Parathyroid adenoma (tissue), 2 donors: ENCODE results near the gene SPATA25.

Experiments
- H2AFZ ChIP-seq: fragments of 300-600 bp; sonication (generic); one replicate; pipeline ENCODE4 v1.7.0; 2017; ENCODE audit warnings: antibody characterized with exemption, mild to moderate bottlenecking
- H3K27ac ChIP-seq: fragments of 300-600 bp; sonication (generic); one replicate; pipeline ENCODE4 v1.7.0; 2017
- H3K27me3 ChIP-seq: fragments of 300-600 bp; sonication (generic); one replicate; pipeline ENCODE4 v1.7.0; 2017; ENCODE audit warnings: low read length; ENCODE audit not compliant: control insufficient read depth, insufficient read depth
- H3K36me3 ChIP-seq: fragments of 300-600 bp; sonication (generic); one replicate; pipeline ENCODE4 v1.7.0; 2017; ENCODE audit warnings: low read length; ENCODE audit not compliant: control insufficient read depth, insufficient read depth
- H3K4me1 ChIP-seq: fragments of 300-600 bp; sonication (generic); one replicate; pipeline ENCODE4 v1.7.0; 2017; ENCODE audit warnings: control low read depth
- H3K4me2 ChIP-seq: fragments of 300-600 bp; sonication (generic); one replicate; pipeline ENCODE4 v1.7.0; 2017; ENCODE audit warnings: low read length
- H3K4me3 ChIP-seq: fragments of 300-600 bp; sonication (generic); one replicate; pipeline ENCODE4 v1.7.0; 2017; ENCODE audit warnings: low read depth, low read length
- H3K79me2 ChIP-seq: fragments of 300-600 bp; sonication (generic); one replicate; pipeline ENCODE4 v1.7.0; 2017; ENCODE audit warnings: control low read depth
- H3K9ac ChIP-seq: fragments of 300-600 bp; sonication (generic); one replicate; pipeline ENCODE4 v1.7.0; 2017; ENCODE audit warnings: mild to moderate bottlenecking
- H3K9me3 ChIP-seq: fragments of 300-600 bp; sonication (generic); one replicate; pipeline ENCODE4 v1.7.0; 2017; ENCODE audit warnings: low read length; ENCODE audit not compliant: control insufficient read depth
- TF ChIP-seq, protein P1 (sequence below): fragments of 300-600 bp; sonication (generic); IDR thresholded peaks from one replicate; pipeline ENCODE4 v1.7.0; 2017; ENCODE audit warnings: antibody characterized with exemption, mild to moderate bottlenecking
- donor health status: primary hyperparathyroidism.

The SPATA25 gene

DNA sequence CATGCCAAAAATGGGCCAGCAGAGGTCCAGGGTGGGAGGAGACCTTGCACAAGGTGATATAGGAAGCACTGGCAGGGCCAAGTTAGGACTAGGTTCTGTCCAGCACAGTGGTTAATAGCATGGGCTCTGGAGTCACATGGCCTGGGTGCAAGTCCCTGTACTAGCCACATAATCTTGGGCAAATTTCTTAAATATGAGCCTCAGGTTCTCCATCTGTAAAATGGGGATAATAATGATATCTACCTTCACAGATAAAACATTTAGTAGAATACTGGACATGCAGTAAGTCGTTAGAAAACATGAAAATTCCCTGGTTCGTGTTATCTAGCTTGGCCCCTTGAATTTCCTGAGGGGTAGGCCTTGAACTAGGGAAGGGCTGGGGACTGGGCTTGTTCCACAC is 9.9 kb upstream of the SPATA25 start:
- Histone ChIP-seq H3K9me3 (no peaks in the 10 kb centered on the region), H3K4me1 (no peaks in the 10 kb centered on the region), H3K79me2 (no peaks in the 10 kb centered on the region), H3K27me3 (no peaks in the 10 kb centered on the region), H2AFZ (no peak overlapping the region), H3K4me2 (no peak overlapping the region), H3K9ac (no peak overlapping the region), H3K27ac (no peak overlapping the region), H3K4me3 (no peak overlapping the region), H3K36me3 (no peaks in the 10 kb centered on the region)
- TF ChIP-seq, protein P1, sequence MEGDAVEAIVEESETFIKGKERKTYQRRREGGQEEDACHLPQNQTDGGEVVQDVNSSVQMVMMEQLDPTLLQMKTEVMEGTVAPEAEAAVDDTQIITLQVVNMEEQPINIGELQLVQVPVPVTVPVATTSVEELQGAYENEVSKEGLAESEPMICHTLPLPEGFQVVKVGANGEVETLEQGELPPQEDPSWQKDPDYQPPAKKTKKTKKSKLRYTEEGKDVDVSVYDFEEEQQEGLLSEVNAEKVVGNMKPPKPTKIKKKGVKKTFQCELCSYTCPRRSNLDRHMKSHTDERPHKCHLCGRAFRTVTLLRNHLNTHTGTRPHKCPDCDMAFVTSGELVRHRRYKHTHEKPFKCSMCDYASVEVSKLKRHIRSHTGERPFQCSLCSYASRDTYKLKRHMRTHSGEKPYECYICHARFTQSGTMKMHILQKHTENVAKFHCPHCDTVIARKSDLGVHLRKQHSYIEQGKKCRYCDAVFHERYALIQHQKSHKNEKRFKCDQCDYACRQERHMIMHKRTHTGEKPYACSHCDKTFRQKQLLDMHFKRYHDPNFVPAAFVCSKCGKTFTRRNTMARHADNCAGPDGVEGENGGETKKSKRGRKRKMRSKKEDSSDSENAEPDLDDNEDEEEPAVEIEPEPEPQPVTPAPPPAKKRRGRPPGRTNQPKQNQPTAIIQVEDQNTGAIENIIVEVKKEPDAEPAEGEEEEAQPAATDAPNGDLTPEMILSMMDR = no peak

DNA sequence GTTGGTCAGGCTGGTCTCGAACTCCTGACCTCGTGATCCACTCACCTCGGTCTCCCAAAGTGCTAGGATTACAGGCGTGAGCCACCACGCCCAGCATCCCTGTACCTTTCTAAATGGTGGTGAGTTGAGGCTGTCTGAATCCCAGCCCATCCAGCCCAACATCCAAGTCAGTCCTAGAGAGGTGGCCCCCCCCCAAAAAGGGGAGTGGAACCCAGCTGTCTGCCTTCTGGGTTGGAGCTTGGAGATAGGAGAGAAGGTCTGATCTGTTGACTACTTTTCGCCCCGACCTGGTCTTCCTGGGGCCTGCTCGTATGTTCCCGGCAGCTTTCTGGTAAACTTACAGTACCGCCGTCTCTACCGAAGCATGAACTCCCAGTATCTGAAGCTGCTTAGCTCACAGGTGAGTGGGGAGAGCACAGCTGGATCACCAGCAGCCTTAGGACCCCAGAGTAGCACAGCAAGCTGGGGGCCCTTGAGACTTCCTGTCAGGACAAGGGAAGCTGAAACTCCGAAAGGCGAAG is 9.3 kb upstream of the SPATA25 start:
- Histone ChIP-seq H3K27me3 (no peaks in the 10 kb centered on the region), H3K27ac (no peak overlapping the region), H3K9me3 (no peaks in the 10 kb centered on the region), H3K9ac (no peak overlapping the region), H3K4me1 (peaks cover 1% of the 10 kb centered on the region), H3K4me3 (no peak overlapping the region), H3K79me2 (no peaks in the 10 kb centered on the region), H3K4me2 (no peak overlapping the region), H3K36me3 (no peaks in the 10 kb centered on the region), H2AFZ (no peak overlapping the region)
- TF ChIP-seq, protein P1 = no peak

DNA sequence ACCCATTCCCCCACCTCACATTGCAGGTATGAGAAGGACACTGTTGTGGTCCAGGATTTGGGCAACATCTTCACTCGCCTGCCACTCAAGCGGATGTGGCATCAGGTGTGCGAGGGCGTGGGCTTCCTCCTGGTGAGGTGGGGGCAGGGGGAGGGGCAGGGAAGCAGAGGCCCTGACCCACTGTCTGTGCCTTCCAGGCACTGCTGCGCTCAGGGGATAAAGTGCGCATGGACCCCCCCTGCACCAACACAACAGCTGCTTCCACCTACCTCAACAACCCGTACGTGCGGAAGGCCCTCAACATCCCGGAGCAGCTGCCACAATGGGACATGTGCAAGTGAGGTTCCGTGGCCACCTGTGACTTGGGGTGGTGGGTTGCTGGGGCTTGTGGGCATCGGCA is 7.4 kb upstream of the SPATA25 start:
- H3K4me3 ChIP-seq = no peak overlapping the region
- TF ChIP-seq, protein P1 = no peak
- H3K9ac ChIP-seq = no peak overlapping the region
- H3K36me3 ChIP-seq = no peaks in the 10 kb centered on the region
- no peak overlapping the region for H3K4me2 ChIP-seq
- H3K79me2 ChIP-seq = no peaks in the 10 kb centered on the region
- H2AFZ ChIP-seq = no peak overlapping the region
- no peaks in the 10 kb centered on the region for H3K9me3 ChIP-seq
- no peaks in the 10 kb centered on the region for H3K27me3 ChIP-seq
- peaks cover 3% of the 10 kb centered on the region for H3K4me1 ChIP-seq
- H3K27ac ChIP-seq = no peak overlapping the region

DNA sequence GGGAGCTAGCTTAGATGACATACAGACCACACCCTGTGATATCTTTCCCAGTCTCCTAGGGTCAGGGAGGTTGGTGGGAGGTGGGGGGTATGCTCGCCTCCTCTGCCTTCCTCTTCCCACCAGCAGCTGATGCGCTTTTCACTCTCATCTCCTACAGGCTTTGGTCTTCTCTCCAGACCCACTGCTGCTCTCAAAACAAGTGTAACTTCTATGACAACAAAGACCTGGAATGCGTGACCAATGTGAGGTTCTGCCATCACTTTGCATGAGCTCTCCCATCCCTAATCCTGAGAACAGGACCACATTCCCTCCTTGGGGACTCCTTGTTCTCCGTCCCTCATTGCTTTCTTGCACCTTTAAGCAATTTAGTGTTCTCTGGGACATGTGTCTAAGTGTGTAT is 6.4 kb upstream of the SPATA25 start:
- TF ChIP-seq, protein P1 = no peak
- H3K79me2 ChIP-seq = no peaks in the 10 kb centered on the region
- H3K27ac ChIP-seq = no peak overlapping the region
- peaks cover 3% of the 10 kb centered on the region for H3K4me1 ChIP-seq
- H3K4me2 ChIP-seq = no peak overlapping the region
- H3K9ac ChIP-seq = no peak overlapping the region
- H3K27me3 ChIP-seq = no peaks in the 10 kb centered on the region
- H2AFZ ChIP-seq = no peak overlapping the region
- H3K4me3 ChIP-seq = no peak overlapping the region
- H3K9me3 ChIP-seq = no peaks in the 10 kb centered on the region
- no peaks in the 10 kb centered on the region for H3K36me3 ChIP-seq

DNA sequence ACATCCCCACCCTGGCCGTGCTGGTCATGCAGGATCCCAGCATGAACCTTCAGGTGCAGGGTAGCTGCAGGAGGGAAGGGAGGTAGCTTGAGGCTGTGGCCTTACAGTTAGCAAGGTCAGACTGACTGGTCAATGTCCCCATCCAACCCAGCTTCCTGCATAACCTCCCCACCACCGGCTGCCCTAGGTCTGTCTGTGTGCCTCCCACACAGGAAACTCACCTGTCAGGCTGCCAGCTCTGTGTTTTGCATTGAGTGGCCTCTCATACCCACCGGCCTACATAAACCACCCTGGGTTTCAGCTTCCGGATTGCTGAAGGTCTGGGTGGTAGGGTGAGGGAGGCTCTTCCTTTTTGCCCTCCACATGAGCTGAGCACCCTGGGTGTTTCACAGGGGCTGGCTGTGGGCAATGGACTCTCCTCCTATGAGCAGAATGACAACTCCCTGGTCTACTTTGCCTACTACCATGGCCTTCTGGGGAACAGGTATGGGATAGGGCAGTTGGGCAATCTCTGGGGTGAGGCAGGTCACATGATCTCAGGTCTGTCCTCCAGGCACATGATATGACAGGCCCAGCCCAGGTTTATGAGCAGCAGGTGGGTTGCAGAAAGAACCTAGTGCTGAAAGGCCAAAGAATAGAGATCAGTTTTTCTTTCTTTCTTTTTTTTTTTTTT is 5.5 kb upstream of the SPATA25 start:
- Histone ChIP-seq H3K36me3 (no peaks in the 10 kb centered on the region), H3K4me1 (peaks cover 3% of the 10 kb centered on the region), H3K4me3 (no peak overlapping the region), H3K27ac (no peak overlapping the region), H3K27me3 (no peaks in the 10 kb centered on the region), H2AFZ (no peak overlapping the region), H3K9ac (no peak overlapping the region), H3K4me2 (no peak overlapping the region), H3K9me3 (no peaks in the 10 kb centered on the region), H3K79me2 (no peaks in the 10 kb centered on the region)
- TF ChIP-seq, protein P1 = no peak
